ENCODE measurements around the gene LRRK1.
A peak's percentile ranks its signal among the peaks of the same experiment; 100 is the strongest.

The LRRK1 gene

GRCh38 chr15:100918690-100919480 is at the start of gene LRRK1:
TSS of gene LRRK1 (plus strand) at chr15:100919357. CDS start at chr15:100924633, 5,276 bp downstream.
- no peak for FAIRE-seq

- FAIRE-seq: peak; percentile 79
Observed at GRCh38 chr15:100873029-100873677, 46.0 kb upstream of the LRRK1 start.

GRCh38 chr15:100875495-100875894 is 43.7 kb upstream of the LRRK1 start:
- FAIRE-seq: no peak

- no peak for FAIRE-seq
Observed at GRCh38 chr15:100875976-100876375, 43.2 kb upstream of the LRRK1 start.

GRCh38 chr15:100877551-100877950 is 41.6 kb upstream of the LRRK1 start:
- FAIRE-seq: no peak

- no peak for FAIRE-seq
Observed at GRCh38 chr15:100878130-100878529, 41.0 kb upstream of the LRRK1 start.

GRCh38 chr15:100878648-100879047 is 40.5 kb upstream of the LRRK1 start:
- FAIRE-seq: no peak

GRCh38 chr15:100879061-100879463 is 40.1 kb upstream of the LRRK1 start:
- FAIRE-seq: no peak

- FAIRE-seq: no peak
Observed at GRCh38 chr15:100879464-100880138, 39.6 kb upstream of the LRRK1 start, which contains the start of gene ALDH1A3. TSS of gene ALDH1A3 (plus strand) at chr15:100879831. CDS start at chr15:100879908, 77 bp downstream.

- no peak for FAIRE-seq
Observed at GRCh38 chr15:100880139-100880896, 38.8 kb upstream of the LRRK1 start.

GRCh38 chr15:100880897-100881242 is 38.3 kb upstream of the LRRK1 start:
- no peak for FAIRE-seq

- FAIRE-seq: no peak
Observed at GRCh38 chr15:100881573-100882336, 37.4 kb upstream of the LRRK1 start.

GRCh38 chr15:100885116-100885515 is 34.0 kb upstream of the LRRK1 start:
- FAIRE-seq: no peak

GRCh38 chr15:100885811-100886210 is 33.3 kb upstream of the LRRK1 start:
- no peak for FAIRE-seq

GRCh38 chr15:100887211-100887913 is 31.8 kb upstream of the LRRK1 start:
- no peak for FAIRE-seq

- no peak for FAIRE-seq
Observed at GRCh38 chr15:100889385-100890050, 29.6 kb upstream of the LRRK1 start.

- no peak for FAIRE-seq
Observed at GRCh38 chr15:100890051-100890720, 29.0 kb upstream of the LRRK1 start.

GRCh38 chr15:100890850-100891249 is 28.3 kb upstream of the LRRK1 start:
- FAIRE-seq: no peak

- FAIRE-seq: no peak
Observed at GRCh38 chr15:100891307-100892012, 27.7 kb upstream of the LRRK1 start.

GRCh38 chr15:100892013-100892355 is 27.2 kb upstream of the LRRK1 start:
- FAIRE-seq: no peak

Data from G401.6 (cell line).